ENCODE data around the gene ALPP.
"Not testable (repeated sequence)": the region's sequence is repeated elsewhere in the genome, so short reads cannot be mapped to it uniquely, and the experiment has no call there.

ALPP gene

GRCh38 chr2:232398293-232399034 lies 19.9 kb downstream of the ALPP start:
- no peak for TF ChIP-seq CTCF (IDR thresholded peaks at IDR 0.05; ENCODE audit: extremely low read depth, missing control alignments)
- no peak for DNase-seq (ENCODE audit: low spot score)

GRCh38 chr2:232400256-232401015 lies 21.9 kb downstream of the ALPP start:
- DNase-seq (ENCODE audit: low spot score): no peak
- no peak for TF ChIP-seq CTCF (IDR thresholded peaks at IDR 0.05; ENCODE audit: extremely low read depth, missing control alignments)

GRCh38 chr2:232402518-232402917 lies 24.0 kb downstream of the ALPP start:
- DNase-seq (ENCODE audit: low spot score): no peak
- no peak for TF ChIP-seq CTCF (IDR thresholded peaks at IDR 0.05; ENCODE audit: extremely low read depth, missing control alignments)

GRCh38 chr2:232405943-232406510 lies 27.5 kb downstream of the ALPP start:
- DNase-seq (ENCODE audit: low spot score): no peak

GRCh38 chr2:232406556-232407310 lies 28.2 kb downstream of the ALPP start, which contains the start of gene ALPG:
TSS of gene ALPG (plus strand) at chr2:232406844. CDS start at chr2:232406895, 51 bp downstream.
- TF ChIP-seq CTCF (IDR thresholded peaks at IDR 0.05; ENCODE audit: extremely low read depth, missing control alignments): no peak
- no peak for DNase-seq (ENCODE audit: low spot score)

More at GRCh38 chr2:232405943-232406510, 27.5 kb downstream of the ALPP start:
- no peak for TF ChIP-seq CTCF (IDR thresholded peaks at IDR 0.05; ENCODE audit: extremely low read depth, missing control alignments)

GRCh38 chr2:232407428-232408150 lies 29.0 kb downstream of the ALPP start:
- DNase-seq (ENCODE audit: low spot score): not testable (repeated sequence)

GRCh38 chr2:232408269-232408668 lies 29.7 kb downstream of the ALPP start:
- DNase-seq (ENCODE audit: low spot score): not testable (repeated sequence)

GRCh38 chr2:232409617-232410016 lies 31.1 kb downstream of the ALPP start:
- not testable (repeated sequence) for DNase-seq (ENCODE audit: low spot score)

Measured in GM20000 (cell line).